Measurements from ENCODE around the gene ONECUT3. TPM values are rescaled to one million over a fixed set of nuclear protein-coding genes. Genes with fewer than 3 reads are reported as not detected.

Gene ONECUT3
- not detected in 5 replicates for total RNA-seq (2022; extraction: Qiagen RNA extraction)

GRCh38 chr19:1752757-1753728 is at the start of gene ONECUT3:
ONECUT3 (plus strand) TSS chr19:1753506; CDS start chr19:1753663, 157 bp downstream.

DNA sequence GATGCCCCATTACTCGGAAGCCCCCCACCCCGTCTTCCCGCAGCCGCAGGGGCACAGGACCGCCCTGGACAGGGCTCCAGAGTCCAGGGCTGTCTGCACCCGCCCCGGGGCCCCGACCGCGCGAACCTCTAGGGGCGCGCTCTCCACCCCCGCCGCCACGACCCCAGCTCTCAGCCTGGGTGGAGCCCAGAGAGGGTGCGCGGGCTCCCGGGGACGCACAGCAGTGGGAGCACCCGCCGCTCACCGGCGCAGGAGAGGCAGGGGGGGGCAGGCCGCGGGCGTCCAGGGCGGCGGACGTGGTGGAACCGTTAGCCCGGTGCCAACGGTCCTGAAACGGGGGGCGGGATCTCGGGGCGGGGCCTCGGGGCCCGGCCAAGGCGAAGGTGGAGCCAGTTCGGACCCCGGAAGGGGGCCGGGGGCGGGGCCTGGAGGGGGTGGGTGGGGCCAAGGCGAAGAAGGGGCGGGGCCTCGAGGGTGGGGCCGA is 58.7 kb downstream of the ONECUT3 start, which contains the start of gene ATP8B3:
TSS of gene ATP8B3 (minus strand) at position 335 of the 484 bp plus-strand sequence. CDS start 540 bp downstream, outside the sequence.

Other genes with a start within 250 kb of the ONECUT3 start
- 2.7 to 4.4 TPM (median 3.3 TPM) in 5 replicates for gene ADAMTSL5, start 240.5 kb upstream of the ONECUT3 start, total RNA-seq (2022; extraction: Qiagen RNA extraction)
- 0.05 TPM in 1 of 5 replicates, not detected in the others for gene PLK5, start 229.4 kb upstream of the ONECUT3 start, total RNA-seq (2022; extraction: Qiagen RNA extraction)
- gene MEX3D, start 185.2 kb upstream of the ONECUT3 start, total RNA-seq (2022; extraction: Qiagen RNA extraction) = 5.7 to 13.5 TPM (median 10.8 TPM) in 5 replicates
- gene MBD3, start 160.6 kb upstream of the ONECUT3 start, total RNA-seq (2022; extraction: Qiagen RNA extraction) = 31.9 to 56.6 TPM (median 51.5 TPM) in 5 replicates
- 92.0 to 201 TPM (median 166 TPM) in 5 replicates for gene UQCR11, start 148.0 kb upstream of the ONECUT3 start, total RNA-seq (2022; extraction: Qiagen RNA extraction)
- gene TCF3, start 100.9 kb upstream of the ONECUT3 start, total RNA-seq (2022; extraction: Qiagen RNA extraction) = 42.5 to 68.8 TPM (median 57.4 TPM) in 5 replicates
- gene ATP8B3, start 58.8 kb downstream of the ONECUT3 start, total RNA-seq (2022; extraction: Qiagen RNA extraction) = 1.9 to 3.1 TPM (median 2.8 TPM) in 5 replicates
- 16.8 to 21.2 TPM (median 20.8 TPM) in 5 replicates for gene REXO1, start 95.0 kb downstream of the ONECUT3 start, total RNA-seq (2022; extraction: Qiagen RNA extraction)
- gene KLF16, start 110.1 kb downstream of the ONECUT3 start, total RNA-seq (2022; extraction: Qiagen RNA extraction) = 16.4 to 31.3 TPM (median 27.5 TPM) in 5 replicates
- gene ABHD17A, start 132.0 kb downstream of the ONECUT3 start, total RNA-seq (2022; extraction: Qiagen RNA extraction) = 19.9 to 42.6 TPM (median 40.1 TPM) in 5 replicates
- gene ADAT3, start 151.9 kb downstream of the ONECUT3 start, total RNA-seq (2022; extraction: Qiagen RNA extraction) = 3.0 to 7.5 TPM (median 6.2 TPM) in 5 replicates
- 49.4 to 72.7 TPM (median 50.7 TPM) in 5 replicates for gene SCAMP4, start 151.9 kb downstream of the ONECUT3 start, total RNA-seq (2022; extraction: Qiagen RNA extraction)
- 33.9 to 53.7 TPM (median 52.8 TPM) in 5 replicates for gene CSNK1G2, start 187.7 kb downstream of the ONECUT3 start, total RNA-seq (2022; extraction: Qiagen RNA extraction)

All from A549 treated with CORT108297 at 1 μM for 4 hours (cell line).